A673 (cell line): ENCODE data around the gene EMC7.

Source experiments
- EZH2 ChIP-seq: fragments of 200-600 bp; sonication (generic); IDR thresholded peaks from 2 replicates; pipeline ENCODE4 v1.6.1; 2017; ENCODE audit warnings: borderline replicate concordance, low read depth, mild to moderate bottlenecking, mixed read lengths, antibody characterized with exemption, low read length; ENCODE audit not compliant: poor library complexity, severe bottlenecking
- TF ChIP-seq, protein P1 (sequence below): fragments of 300-800, 200-600 bp; sonication (generic); conservative IDR thresholded peaks from 2 replicates; pipeline ENCODE4 v1.5.1; 2017; ENCODE audit warnings: low read depth, mild to moderate bottlenecking, antibody characterized with exemption, low read length, moderate library complexity, mixed read lengths

DNA sequence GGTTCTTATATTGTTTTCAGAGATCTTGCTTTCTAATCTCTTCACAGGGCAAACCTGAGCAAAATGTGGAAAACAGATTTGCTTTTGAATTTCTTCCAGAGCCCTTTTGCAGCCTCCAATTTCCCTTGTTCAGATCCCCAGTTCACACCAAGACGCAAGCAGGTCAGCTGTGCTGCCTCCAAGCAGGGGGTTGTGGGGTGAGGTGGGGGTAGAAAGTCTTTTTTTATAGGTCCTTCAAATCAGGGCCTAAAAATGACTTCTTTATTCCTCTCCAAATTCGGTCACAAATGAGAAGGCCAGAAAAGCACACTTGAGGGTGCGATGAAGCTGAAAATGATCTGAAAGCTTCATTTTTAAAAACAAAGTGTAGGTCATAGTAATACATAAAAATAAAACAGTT, 36.4 kb downstream of the EMC7 start:
- TF ChIP-seq, protein P1, sequence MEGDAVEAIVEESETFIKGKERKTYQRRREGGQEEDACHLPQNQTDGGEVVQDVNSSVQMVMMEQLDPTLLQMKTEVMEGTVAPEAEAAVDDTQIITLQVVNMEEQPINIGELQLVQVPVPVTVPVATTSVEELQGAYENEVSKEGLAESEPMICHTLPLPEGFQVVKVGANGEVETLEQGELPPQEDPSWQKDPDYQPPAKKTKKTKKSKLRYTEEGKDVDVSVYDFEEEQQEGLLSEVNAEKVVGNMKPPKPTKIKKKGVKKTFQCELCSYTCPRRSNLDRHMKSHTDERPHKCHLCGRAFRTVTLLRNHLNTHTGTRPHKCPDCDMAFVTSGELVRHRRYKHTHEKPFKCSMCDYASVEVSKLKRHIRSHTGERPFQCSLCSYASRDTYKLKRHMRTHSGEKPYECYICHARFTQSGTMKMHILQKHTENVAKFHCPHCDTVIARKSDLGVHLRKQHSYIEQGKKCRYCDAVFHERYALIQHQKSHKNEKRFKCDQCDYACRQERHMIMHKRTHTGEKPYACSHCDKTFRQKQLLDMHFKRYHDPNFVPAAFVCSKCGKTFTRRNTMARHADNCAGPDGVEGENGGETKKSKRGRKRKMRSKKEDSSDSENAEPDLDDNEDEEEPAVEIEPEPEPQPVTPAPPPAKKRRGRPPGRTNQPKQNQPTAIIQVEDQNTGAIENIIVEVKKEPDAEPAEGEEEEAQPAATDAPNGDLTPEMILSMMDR: no peak
- TF ChIP-seq EZH2: no peak
